ENCODE data around the gene SNRPA. TPM values are rescaled to one million over a fixed set of nuclear protein-coding genes. Genes with fewer than 3 reads are reported as not detected.
A peak's percentile ranks its signal among the peaks of the same experiment; 100 is the strongest.

Gene SNRPA
- total and polyA plus RNA-seq, 2 of the 13 experiments (the other 11 are each of a cell fraction or from before 2014, with no cell fraction given) = 59.6 to 162 TPM

DNA sequence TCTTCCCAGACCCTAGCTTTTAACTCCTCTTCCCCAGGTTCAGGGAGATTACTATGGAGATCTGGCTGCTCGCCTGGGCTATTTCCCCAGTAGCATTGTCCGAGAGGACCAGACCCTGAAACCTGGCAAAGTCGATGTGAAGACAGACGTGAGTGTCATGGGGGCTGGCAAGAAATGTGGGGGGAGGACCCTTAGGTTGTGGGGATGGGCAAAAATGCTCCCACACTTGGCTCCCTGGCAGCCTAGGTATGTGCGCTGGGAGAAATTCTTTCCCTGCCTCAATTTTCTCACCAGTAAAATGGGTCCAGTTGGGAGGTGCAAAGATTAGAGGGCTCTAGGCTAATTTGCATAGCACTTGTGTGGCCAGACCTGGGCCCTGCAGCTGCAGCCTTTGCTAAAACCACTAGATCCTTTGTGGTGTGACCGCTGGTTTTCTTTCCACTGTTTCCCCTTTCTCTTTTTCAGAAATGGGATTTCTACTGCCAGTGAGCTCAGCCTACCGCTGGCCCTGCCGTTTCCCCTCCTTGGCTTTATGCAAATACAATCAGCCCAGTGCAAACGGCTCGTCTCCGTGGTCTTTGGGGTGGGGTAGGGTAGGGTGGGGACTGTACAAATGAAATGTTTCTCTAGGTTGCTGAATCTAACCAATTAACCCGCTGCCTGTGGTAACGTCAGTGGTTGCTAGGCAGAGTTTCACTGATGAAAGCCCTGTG is 26.1 kb downstream of the SNRPA start (continued):
- TF ChIP-seq ARHGAP35 (CRISPR knock-in tag; IDR thresholded peaks at IDR 0.05; ENCODE audit: borderline replicate concordance) (no peak), NFYC (CRISPR knock-in tag; IDR thresholded peaks at IDR 0.05) (peak; percentile 73), ZNF232 (CRISPR knock-in tag; IDR thresholded peaks at IDR 0.05; ENCODE audit: borderline replicate concordance) (no peak), JUNB (CRISPR knock-in tag; IDR thresholded peaks at IDR 0.05; ENCODE audit: borderline replicate concordance) (no peak), CEBPB (IDR thresholded peaks at IDR 0.05; ENCODE audit: borderline replicate concordance, low read depth, low read length) (no peak), HCFC1 (IDR thresholded peaks at IDR 0.05; ENCODE audit: low read depth, low read length) (no peak), NFIB (CRISPR knock-in tag; IDR thresholded peaks at IDR 0.05; ENCODE audit: borderline replicate concordance) (no peak), TP53 (CRISPR knock-in tag; conservative IDR thresholded peaks at IDR 0.05) (no peak), ZNF629 (CRISPR knock-in tag; conservative IDR thresholded peaks at IDR 0.05) (peak; percentile 99), ZNF7 (CRISPR knock-in tag; IDR thresholded peaks at IDR 0.05) (no peak), TARDBP (CRISPR knock-in tag; IDR thresholded peaks at IDR 0.05) (no peak), FOXA3 (CRISPR knock-in tag; IDR thresholded peaks at IDR 0.05) (no peak), ZNF589 (CRISPR knock-in tag; conservative IDR thresholded peaks at IDR 0.05) (no peak), ZNF737 (CRISPR knock-in tag; IDR thresholded peaks at IDR 0.05; ENCODE audit: borderline replicate concordance) (no peak)
- TF ChIP-seq, protein P1, sequence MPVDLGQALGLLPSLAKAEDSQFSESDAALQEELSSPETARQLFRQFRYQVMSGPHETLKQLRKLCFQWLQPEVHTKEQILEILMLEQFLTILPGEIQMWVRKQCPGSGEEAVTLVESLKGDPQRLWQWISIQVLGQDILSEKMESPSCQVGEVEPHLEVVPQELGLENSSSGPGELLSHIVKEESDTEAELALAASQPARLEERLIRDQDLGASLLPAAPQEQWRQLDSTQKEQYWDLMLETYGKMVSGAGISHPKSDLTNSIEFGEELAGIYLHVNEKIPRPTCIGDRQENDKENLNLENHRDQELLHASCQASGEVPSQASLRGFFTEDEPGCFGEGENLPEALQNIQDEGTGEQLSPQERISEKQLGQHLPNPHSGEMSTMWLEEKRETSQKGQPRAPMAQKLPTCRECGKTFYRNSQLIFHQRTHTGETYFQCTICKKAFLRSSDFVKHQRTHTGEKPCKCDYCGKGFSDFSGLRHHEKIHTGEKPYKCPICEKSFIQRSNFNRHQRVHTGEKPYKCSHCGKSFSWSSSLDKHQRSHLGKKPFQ (CRISPR knock-in tag; IDR thresholded peaks at IDR 0.05; ENCODE audit: insufficient replicate concordance) = no peak
- TF ChIP-seq, protein P2, sequence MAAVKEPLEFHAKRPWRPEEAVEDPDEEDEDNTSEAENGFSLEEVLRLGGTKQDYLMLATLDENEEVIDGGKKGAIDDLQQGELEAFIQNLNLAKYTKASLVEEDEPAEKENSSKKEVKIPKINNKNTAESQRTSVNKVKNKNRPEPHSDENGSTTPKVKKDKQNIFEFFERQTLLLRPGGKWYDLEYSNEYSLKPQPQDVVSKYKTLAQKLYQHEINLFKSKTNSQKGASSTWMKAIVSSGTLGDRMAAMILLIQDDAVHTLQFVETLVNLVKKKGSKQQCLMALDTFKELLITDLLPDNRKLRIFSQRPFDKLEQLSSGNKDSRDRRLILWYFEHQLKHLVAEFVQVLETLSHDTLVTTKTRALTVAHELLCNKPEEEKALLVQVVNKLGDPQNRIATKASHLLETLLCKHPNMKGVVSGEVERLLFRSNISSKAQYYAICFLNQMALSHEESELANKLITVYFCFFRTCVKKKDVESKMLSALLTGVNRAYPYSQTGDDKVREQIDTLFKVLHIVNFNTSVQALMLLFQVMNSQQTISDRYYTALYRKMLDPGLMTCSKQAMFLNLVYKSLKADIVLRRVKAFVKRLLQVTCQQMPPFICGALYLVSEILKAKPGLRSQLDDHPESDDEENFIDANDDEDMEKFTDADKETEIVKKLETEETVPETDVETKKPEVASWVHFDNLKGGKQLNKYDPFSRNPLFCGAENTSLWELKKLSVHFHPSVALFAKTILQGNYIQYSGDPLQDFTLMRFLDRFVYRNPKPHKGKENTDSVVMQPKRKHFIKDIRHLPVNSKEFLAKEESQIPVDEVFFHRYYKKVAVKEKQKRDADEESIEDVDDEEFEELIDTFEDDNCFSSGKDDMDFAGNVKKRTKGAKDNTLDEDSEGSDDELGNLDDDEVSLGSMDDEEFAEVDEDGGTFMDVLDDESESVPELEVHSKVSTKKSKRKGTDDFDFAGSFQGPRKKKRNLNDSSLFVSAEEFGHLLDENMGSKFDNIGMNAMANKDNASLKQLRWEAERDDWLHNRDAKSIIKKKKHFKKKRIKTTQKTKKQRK (IDR thresholded peaks at IDR 0.05; ENCODE audit: low read length) = no peak
- TF ChIP-seq, protein P3, sequence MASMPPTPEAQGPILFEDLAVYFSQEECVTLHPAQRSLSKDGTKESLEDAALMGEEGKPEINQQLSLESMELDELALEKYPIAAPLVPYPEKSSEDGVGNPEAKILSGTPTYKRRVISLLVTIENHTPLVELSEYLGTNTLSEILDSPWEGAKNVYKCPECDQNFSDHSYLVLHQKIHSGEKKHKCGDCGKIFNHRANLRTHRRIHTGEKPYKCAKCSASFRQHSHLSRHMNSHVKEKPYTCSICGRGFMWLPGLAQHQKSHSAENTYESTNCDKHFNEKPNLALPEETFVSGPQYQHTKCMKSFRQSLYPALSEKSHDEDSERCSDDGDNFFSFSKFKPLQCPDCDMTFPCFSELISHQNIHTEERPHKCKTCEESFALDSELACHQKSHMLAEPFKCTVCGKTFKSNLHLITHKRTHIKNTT (CRISPR knock-in tag; IDR thresholded peaks at IDR 0.05) = no peak
- TF ChIP-seq, protein P4, sequence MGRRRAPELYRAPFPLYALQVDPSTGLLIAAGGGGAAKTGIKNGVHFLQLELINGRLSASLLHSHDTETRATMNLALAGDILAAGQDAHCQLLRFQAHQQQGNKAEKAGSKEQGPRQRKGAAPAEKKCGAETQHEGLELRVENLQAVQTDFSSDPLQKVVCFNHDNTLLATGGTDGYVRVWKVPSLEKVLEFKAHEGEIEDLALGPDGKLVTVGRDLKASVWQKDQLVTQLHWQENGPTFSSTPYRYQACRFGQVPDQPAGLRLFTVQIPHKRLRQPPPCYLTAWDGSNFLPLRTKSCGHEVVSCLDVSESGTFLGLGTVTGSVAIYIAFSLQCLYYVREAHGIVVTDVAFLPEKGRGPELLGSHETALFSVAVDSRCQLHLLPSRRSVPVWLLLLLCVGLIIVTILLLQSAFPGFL (CRISPR knock-in tag; IDR thresholded peaks at IDR 0.05) = no peak

Measured in HepG2 (cell line).